IMR-90 (cell line): ENCODE measurements around the gene CASS4. TPM values are rescaled to one million over a fixed set of nuclear protein-coding genes. Genes with fewer than 3 reads are reported as not detected.

Source experiments
- ATAC-seq: fragments of 200-7000 bp; cut with Tn5 transposase; 2 replicates; pipeline ENCODE4 v1.9.1; 2020; ENCODE audit warnings: low read depth, mild to moderate bottlenecking, moderate library complexity
- BruUV-seq: library from RNA; stranded (reverse); fragments of 400-500 nt; replicated peaks from 2 replicates; lab custom pipeline; 2021; lab: Mats Ljungman, UMichigan
- CTCF ChIA-PET: fragments of 300-600 bp; formaldehyde crosslinking; extraction: SDS; loops from one replicate; lab custom pipeline; 2021; ENCODE audit warnings: antibody characterized with exemption; lab: Yijun Ruan, JAX
- POLR2A ChIA-PET: fragments of 300-600 bp; sonication (Branson Sonifier 250); formaldehyde crosslinking; loops from one replicate; lab custom pipeline; 2022; ENCODE audit warnings: antibody characterized with exemption; ENCODE audit not compliant: unreplicated experiment; lab: Charles Lee
- DNase-seq: peaks from one replicate; pipeline ENCODE4 v3.0.0; 2013
- H2AFZ ChIP-seq: replicated peaks from 2 replicates; pipeline ENCODE3; 2013; ENCODE audit warnings: low read length, mild to moderate bottlenecking; ENCODE audit not compliant: poor library complexity
- H2AK5ac ChIP-seq: 2 replicates; pipeline ENCODE4 v1.6.1; 2013; ENCODE audit warnings: low read depth, low read length, inconsistent platforms
- H2AK9ac ChIP-seq: replicated peaks from 2 replicates; pipeline ENCODE3; 2013; ENCODE audit warnings: mild to moderate bottlenecking, low read depth, low read length, moderate library complexity; ENCODE audit not compliant: poor library complexity
- H2BK120ac ChIP-seq: 2 replicates; pipeline ENCODE4 v1.6.1; 2013; ENCODE audit warnings: low read depth, low read length, inconsistent platforms
- H2BK15ac ChIP-seq: 3 replicates; pipeline ENCODE4 v1.6.1; 2013; ENCODE audit warnings: low read depth, low read length, inconsistent platforms
- H2BK20ac ChIP-seq: 2 replicates; pipeline ENCODE4 v1.6.1; 2013; ENCODE audit warnings: low read depth, mild to moderate bottlenecking, inconsistent platforms, low read length, moderate library complexity
- H2BK5ac ChIP-seq: 2 replicates; pipeline ENCODE4 v1.6.1; 2013; ENCODE audit warnings: mild to moderate bottlenecking, low read depth, low read length, inconsistent platforms; ENCODE audit not compliant: poor library complexity, severe bottlenecking
- H3K14ac ChIP-seq: replicated peaks from 2 replicates; pipeline ENCODE4 v1.6.1; 2013; ENCODE audit warnings: low read depth, low read length, inconsistent platforms
- H3K18ac ChIP-seq: 2 replicates; pipeline ENCODE4 v1.6.1; 2013; ENCODE audit warnings: low read depth, low read length, control low read depth
- H3K23ac ChIP-seq: 2 replicates; pipeline ENCODE4 v1.6.1; 2013; ENCODE audit warnings: low read depth, low read length, inconsistent platforms
- H3K27ac ChIP-seq: 2 replicates; pipeline ENCODE4 v1.5.1; 2013; ENCODE audit warnings: mild to moderate bottlenecking, control low read depth, low read length; ENCODE audit not compliant: insufficient read depth
- H3K27me3 ChIP-seq: 2 replicates; pipeline ENCODE4 v1.6.1; 2013; ENCODE audit warnings: low read length; ENCODE audit not compliant: control insufficient read depth, insufficient read depth
- H3K36me3 ChIP-seq: 2 replicates; pipeline ENCODE4 v1.6.1; 2013; ENCODE audit warnings: low read length, mixed read lengths; ENCODE audit not compliant: control insufficient read depth, insufficient read depth
- H3K4ac ChIP-seq: 2 replicates; pipeline ENCODE4 v1.6.1; 2013; ENCODE audit warnings: low read depth, low read length, inconsistent platforms
- H3K4me1 ChIP-seq: 2 replicates; pipeline ENCODE4 v1.6.1; 2013; ENCODE audit warnings: low read length, mixed read lengths; ENCODE audit not compliant: control insufficient read depth, insufficient read depth
- H3K4me2 ChIP-seq: 2 replicates; pipeline ENCODE4 v1.6.1; 2013; ENCODE audit warnings: low read depth, mild to moderate bottlenecking, control low read depth, low read length, moderate library complexity
- H3K4me3 ChIP-seq: 2 replicates; pipeline ENCODE4 v1.5.1; 2013; ENCODE audit warnings: low read depth, mild to moderate bottlenecking, control low read depth, low read length, moderate library complexity; ENCODE audit not compliant: insufficient read depth
- H3K56ac ChIP-seq: 2 replicates; pipeline ENCODE4 v1.6.1; 2013; ENCODE audit warnings: low read length, inconsistent platforms; ENCODE audit not compliant: insufficient read depth; ENCODE audit errors: extremely low read depth
- H3K79me1 ChIP-seq, 2 experiments: 2 replicates each; pipeline ENCODE4 v1.6.1; 2013; ENCODE audit warnings: low read length in 2 of 2, inconsistent platforms in 1 of 2, low read depth in 1 of 2
- H3K9ac ChIP-seq: 2 replicates; pipeline ENCODE4 v1.6.1; 2013; ENCODE audit warnings: low read depth, low read length, control low read depth
- H3K9me1 ChIP-seq: 2 replicates; pipeline ENCODE4 v1.6.1; 2013; ENCODE audit warnings: low read length, inconsistent platforms; ENCODE audit not compliant: insufficient read depth
- H3K9me3 ChIP-seq: 2 replicates; pipeline ENCODE4 v1.6.1; 2013; ENCODE audit warnings: low read length; ENCODE audit not compliant: control insufficient read depth, insufficient read depth
- H4K20me1 ChIP-seq: 2 replicates; pipeline ENCODE4 v1.6.1; 2013; ENCODE audit warnings: low read length, inconsistent platforms; ENCODE audit not compliant: insufficient read depth
- H4K5ac ChIP-seq: 2 replicates; pipeline ENCODE4 v1.6.1; 2013; ENCODE audit warnings: mild to moderate bottlenecking, low read depth, low read length, control low read depth
- H4K8ac ChIP-seq, 2 experiments: 2 replicates each; pipeline ENCODE4 v1.6.1; 2013; ENCODE audit warnings: low read depth in 2 of 2, low read length in 2 of 2, control low read depth in 1 of 2, inconsistent platforms in 1 of 2
- H4K91ac ChIP-seq: 2 replicates; pipeline ENCODE4 v1.6.1; 2013; ENCODE audit warnings: low read depth, low read length, inconsistent platforms; ENCODE audit not compliant: insufficient read depth
- BHLHE40 ChIP-seq: fragments of 150-350 bp; IDR thresholded peaks from 2 replicates; pipeline ENCODE4 v1.6.1; 2016; ENCODE audit warnings: mild to moderate bottlenecking, low read depth, low read length
- CEBPB ChIP-seq: IDR thresholded peaks from 2 replicates; pipeline ENCODE4 v1.6.1; 2012; ENCODE audit warnings: low read depth, low read length, improper control_type of control experiment
- CHD1 ChIP-seq: IDR thresholded peaks from 2 replicates; pipeline ENCODE4 v1.6.1; 2012; ENCODE audit warnings: low read depth, low read length, improper control_type of control experiment
- CTCF ChIP-seq: conservative IDR thresholded peaks from 2 replicates; pipeline ENCODE4 v1.5.1; 2012; ENCODE audit warnings: mild to moderate bottlenecking, low read depth, low read length, improper control_type of control experiment
- ELK1 ChIP-seq: fragments of 150-350 bp; IDR thresholded peaks from 2 replicates; pipeline ENCODE4 v1.6.1; 2016; ENCODE audit warnings: low read depth, mild to moderate bottlenecking, low read length, moderate library complexity, borderline replicate concordance
- FOS ChIP-seq: fragments of 150-350 bp; IDR thresholded peaks from 2 replicates; pipeline ENCODE4 v1.6.1; 2016; ENCODE audit warnings: low read depth, low read length
- MAFK ChIP-seq: IDR thresholded peaks from 2 replicates; pipeline ENCODE4 v1.6.1; 2012; ENCODE audit warnings: low read depth, low read length, improper control_type of control experiment
- MAZ ChIP-seq: IDR thresholded peaks from 2 replicates; pipeline ENCODE4 v1.6.1; 2012; ENCODE audit warnings: low read depth, mild to moderate bottlenecking, low read length, improper control_type of control experiment, moderate library complexity, borderline replicate concordance
- MXI1 ChIP-seq: IDR thresholded peaks from 2 replicates; pipeline ENCODE4 v1.6.1; 2012; ENCODE audit warnings: low read depth, mild to moderate bottlenecking, low read length, moderate library complexity, borderline replicate concordance
- NFE2L2 ChIP-seq: fragments of 150-350 bp; IDR thresholded peaks from 2 replicates; pipeline ENCODE4 v1.6.1; 2016; ENCODE audit warnings: low read depth, mild to moderate bottlenecking, low read length
- POLR2A ChIP-seq: IDR thresholded peaks from 2 replicates; pipeline ENCODE4 v1.6.1; 2012; ENCODE audit warnings: mild to moderate bottlenecking, low read depth, low read length
- RAD21 ChIP-seq: IDR thresholded peaks from 2 replicates; pipeline ENCODE4 v1.6.1; 2012; ENCODE audit warnings: low read length, improper control_type of control experiment
- RCOR1 ChIP-seq: IDR thresholded peaks from 2 replicates; pipeline ENCODE4 v1.6.1; 2012; ENCODE audit warnings: mild to moderate bottlenecking, low read length, improper control_type of control experiment; ENCODE audit not compliant: insufficient replicate concordance
- RFX5 ChIP-seq: IDR thresholded peaks from 2 replicates; pipeline ENCODE4 v1.8.0; 2012; ENCODE audit warnings: low read depth, mild to moderate bottlenecking, low read length, moderate library complexity
- SMC3 ChIP-seq: fragments of 150-350 bp; IDR thresholded peaks from 2 replicates; pipeline ENCODE4 v1.6.1; 2016; ENCODE audit warnings: low read depth, mild to moderate bottlenecking, antibody characterized with exemption, low read length, moderate library complexity
- USF2 ChIP-seq: fragments of 150-350 bp; IDR thresholded peaks from 2 replicates; pipeline ENCODE4 v1.6.1; 2017; ENCODE audit warnings: mild to moderate bottlenecking, antibody characterized with exemption, low read length, low read depth
- WGBS, 2 experiments: methylation state at CpG; one replicate each; pipeline versions ENCODE4 v1.1.5 to v1.1.7; 2013; ENCODE audit warnings: missing lambda C conversion rate in 2 of 2; ENCODE audit not compliant: insufficient read length in 1 of 2; ENCODE audit errors: extremely low coverage in 2 of 2; 5-methylcytosine and 5-hydroxymethylcytosine counted together
- dilution Hi-C: fragments of 300-500 bp; cut with HindIII; formaldehyde crosslinking; loops from one replicate; pipeline ENCODE4 v1.14.3; 2018; ENCODE audit warnings: low sequenced_read_pairs; ENCODE audit not compliant: unreplicated experiment
- in situ Hi-C: fragments of 300-500 bp; cut with MboI; formaldehyde crosslinking; loops from 3 replicates; pipeline ENCODE4 v1.14.3; 2019; ENCODE audit warnings: low sequenced_read_pairs, inconsistent platforms, mixed read lengths
- intact Hi-C: fragments of 100-400 bp; cut with micrococcal nuclease; formaldehyde crosslinking; loops from 2 replicates; pipeline ENCODE4 v1.10.0; 2022
- polyA plus RNA-seq, 3 experiments: library from polyadenylated mRNA; depleted of rRNA; stranded (reverse); fragments of >200 nt; gene quantifications; 2 replicates each; pipeline ENCODE4 v1.2.3, GENCODE V29; 2012; ENCODE audit warnings: low replicate concordance in 1 of 3
- total RNA-seq: library from RNA; depleted of rRNA; stranded (reverse); fragments of >200 nt; gene quantifications from 2 replicates; pipeline ENCODE4 v1.2.3, GENCODE V29; 2012

The CASS4 gene
- total and polyA plus RNA-seq, 2 of the 4 experiments (the other 2 are of a cell fraction) = 25.8 to 26.5 TPM

- no peak overlapping the region for H3K23ac ChIP-seq
- no TSS peak for BruUV-seq
- peaks cover 6% of the 10 kb centered on the region; the same call in 1 of the 2 replicates for H3K9me1 ChIP-seq
- TF ChIP-seq SMC3 (no peak), MXI1 (no peak), BHLHE40 (no peak), NFE2L2 (no peak), USF2 (no peak), RFX5 (no peak), RAD21 (no peak), POLR2A (no peak), CHD1 (no peak), FOS (no peak), MAZ (no peak), MAFK (no peak), CTCF (no peak), CEBPB (no peak), ELK1 (no peak), RCOR1 (no peak)
- H2BK15ac ChIP-seq = no peak overlapping the region
- ChIA-PET CTCF (no interaction called here), POLR2A (no interaction called here)
- H3K9me3 ChIP-seq = no peaks in the 10 kb centered on the region
- DNase-seq = no peak
- no peaks in the 10 kb centered on the region for H3K27me3 ChIP-seq
- no peak overlapping the region for H2AK5ac ChIP-seq
- no peak overlapping the region for H3K18ac ChIP-seq
- no peak overlapping the region for H4K5ac ChIP-seq
- WGBS, 2 experiments = no CpG with 5 or more reads among the region's 5 CpGs
- no peak overlapping the region for H3K9ac ChIP-seq
- H3K79me1 ChIP-seq = peaks cover 0 to 10% of the 10 kb centered on the region in 2 experiments; a peak in 3 of 4 replicates
- no peak overlapping the region for H4K91ac ChIP-seq
- H3K27ac ChIP-seq = no peak overlapping the region
- no peak overlapping the region for H3K4me3 ChIP-seq
- H3K36me3 ChIP-seq = peaks cover 35% of the 10 kb centered on the region
- dilution Hi-C loops (no loop called here), in situ Hi-C loops (no loop called here), intact Hi-C loops (no loop called here)
- no peak overlapping the region for H2AK9ac ChIP-seq
- H4K20me1 ChIP-seq = no peaks in the 10 kb centered on the region
- no peak overlapping the region for H4K8ac ChIP-seq
- H2AFZ ChIP-seq = no peak overlapping the region
- H3K4ac ChIP-seq = no peak overlapping the region
- no peak overlapping the region for H3K14ac ChIP-seq
- ATAC-seq = no peak
- no peak overlapping the region for H3K56ac ChIP-seq
- H2BK5ac ChIP-seq = no peak overlapping the region
- peaks cover 1% of the 10 kb centered on the region; the same call in 1 of the 2 replicates for H3K4me1 ChIP-seq
- no peak overlapping the region for H2BK20ac ChIP-seq
- H3K4me2 ChIP-seq = no peak overlapping the region
- H2BK120ac ChIP-seq = no peak overlapping the region
Measured at GRCh38 chr20:56449459-56449858, 37.4 kb downstream of the CASS4 start.
